NT2/D1 (cell line): ENCODE measurements around the gene NPIPA3.
"Not testable (repeated sequence)": the region's sequence is repeated elsewhere in the genome, so short reads cannot be mapped to it uniquely, and the experiment has no call there.

Source experiments
- YY1 ChIP-seq: IDR thresholded peaks from 2 replicates; pipeline ENCODE4 v1.6.1; 2011; ENCODE audit not compliant: insufficient read length, insufficient read depth
- ZNF274 ChIP-seq: IDR thresholded peaks from 2 replicates; pipeline ENCODE4 v1.6.1; 2011; ENCODE audit warnings: mild to moderate bottlenecking, low read depth, low read length

DNA sequence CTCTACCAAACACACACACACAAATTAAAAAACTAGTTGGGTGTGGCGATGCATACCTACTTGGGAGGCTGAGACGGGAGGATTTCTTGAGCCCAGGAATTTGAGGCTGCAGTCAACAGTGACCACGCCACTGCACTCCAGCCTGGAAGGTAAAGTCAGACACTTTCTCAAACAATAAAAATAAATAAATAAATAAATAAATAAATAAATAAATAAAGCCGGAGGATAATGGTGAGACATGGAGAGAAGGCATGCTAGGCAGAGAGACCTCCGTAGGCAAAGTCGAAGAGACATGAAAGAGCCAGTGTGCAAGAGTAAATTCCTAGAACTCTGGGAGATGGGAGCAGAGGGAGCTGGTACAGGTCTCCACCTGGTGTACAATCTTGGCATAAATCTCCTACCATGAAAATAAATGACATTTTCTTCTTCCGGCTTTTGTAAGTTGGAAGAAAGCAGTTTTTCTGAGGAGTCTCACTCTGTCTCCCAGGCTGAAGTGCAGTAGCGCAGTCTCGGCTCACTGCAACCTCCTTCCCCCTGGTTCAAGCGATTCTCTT lies 37.7 kb downstream of the NPIPA3 start:
- not testable (repeated sequence) for TF ChIP-seq YY1, ZNF274
